Ovary (tissue), 9 donors: ENCODE results near the gene SRRT. TPM values are rescaled to one million over a fixed set of nuclear protein-coding genes. Genes with fewer than 3 reads are reported as not detected.
"Not testable (repeated sequence)": the region's sequence is repeated elsewhere in the genome, so short reads cannot be mapped to it uniquely, and the experiment has no call there.

Experiments used
- DNase-seq, 5 donors: peaks; one replicate each; pipeline ENCODE4 v3.0.0-alpha.2; 2019 to 2020
- H3K27ac ChIP-seq, 2 donors: fragments of 200-600 bp; one replicate each; pipeline versions ENCODE4 v1.5.1 to v1.8.0; 2019 to 2022
- H3K27me3 ChIP-seq: fragments of 200-600 bp; one replicate; pipeline ENCODE4 v1.8.0; 2022
- H3K36me3 ChIP-seq: fragments of 200-600 bp; sonication (generic); one replicate; pipeline ENCODE4 v1.5.1; 2019
- H3K4me1 ChIP-seq: one replicate; pipeline ENCODE4 v1.8.1; 2013; ENCODE audit warnings: mild to moderate bottlenecking, moderate library complexity; ENCODE audit not compliant: insufficient read depth
- H3K4me3 ChIP-seq: fragments of 200-600 bp; sonication (generic); one replicate; pipeline ENCODE4 v1.5.1; 2017
- H3K9me3 ChIP-seq, 2 donors: fragments of 200-600 bp in 1 of 2; sonication (generic) in 1 of 2; one replicate each; pipeline versions ENCODE4 v1.5.1 to v1.8.1; 2013 to 2019; ENCODE audit warnings: mild to moderate bottlenecking in 1 of 2, moderate library complexity in 1 of 2
- EP300 ChIP-seq: sonication (generic); formaldehyde crosslinking; IDR thresholded peaks from one replicate; pipeline ENCODE4 v1.6.1; 2017; ENCODE audit warnings: antibody characterized with exemption
- POLR2A ChIP-seq: fragments of 450-650 bp; IDR thresholded peaks from one replicate; pipeline ENCODE4 v1.6.1; 2017; ENCODE audit warnings: antibody characterized with exemption, mild to moderate bottlenecking, moderate library complexity
- WGBS, 3 donors: extraction: QIAGEN DNeasy Blood & Tissue Kit in 1 of 3; methylation state at CpG; one replicate each; pipeline versions ENCODE4 v1.1.5 to v1.1.7; 2013 to 2017; 5-methylcytosine and 5-hydroxymethylcytosine counted together
- intact Hi-C, 4 donors: fragments of 100-400 bp; cut with DNase I; formaldehyde crosslinking; loops; one replicate each; pipeline versions ENCODE4 v1.11.0 to v1.15.1; 2022 to 2023
- polyA plus RNA-seq, 2 donors: library from polyadenylated mRNA; stranded (reverse); fragments of 200-250 nt in 1 of 2; fragments of 350-450 nt in 1 of 2; fragmentation: Illumina TruSeq in 1 of 2; extraction: RNeasy Lipid Tissue Mini Kit (QIAGEN cat#74804) in 1 of 2; gene quantifications; one replicate each; pipeline ENCODE4 v1.2.3, GENCODE V29; 2013 to 2014
- total RNA-seq, 7 donors: library from RNA; depleted of rRNA in 2 of 7; stranded (reverse); fragments of >200 nt in 2 of 7; fragmentation: NEBNext Ultra II Directional in 3 of 7; extraction: Animal tissue kit (Norgen Biotek cat#: 25700) in 3 of 7; gene quantifications; one replicate each; pipeline versions ENCODE4 v1.1.0 to v1.2.4, GENCODE V29; 2016 to 2023
- TF ChIP-seq, protein P1 (sequence below), 3 donors: fragments of 450-650 bp in 2 of 3; fragments of 200-600 bp in 1 of 3; IDR thresholded peaks; one replicate each; pipeline versions ENCODE4 v1.5.1 to v1.8.0; 2016 to 2022; ENCODE audit warnings: antibody characterized with exemption in 3 of 3, mild to moderate bottlenecking in 1 of 3
- donor health status: DM: no; HTN: no; CAD: no; lungs with moderate emphysema.
- donor health status: DM: no; HTN: no; CAD: no.
- donor health status: Bipolar disorder and iron deficiency.
- donor health status: DM: yes; HTN: yes; CAD: no.
- donor health status: DM: no; HTN: no; CAD: no.
- donor health status: DM: yes; HTN: yes; CAD: no.

Gene SRRT
- total and polyA plus RNA-seq, 9 donors = 45.8 to 191 (median 135) TPM

DNA sequence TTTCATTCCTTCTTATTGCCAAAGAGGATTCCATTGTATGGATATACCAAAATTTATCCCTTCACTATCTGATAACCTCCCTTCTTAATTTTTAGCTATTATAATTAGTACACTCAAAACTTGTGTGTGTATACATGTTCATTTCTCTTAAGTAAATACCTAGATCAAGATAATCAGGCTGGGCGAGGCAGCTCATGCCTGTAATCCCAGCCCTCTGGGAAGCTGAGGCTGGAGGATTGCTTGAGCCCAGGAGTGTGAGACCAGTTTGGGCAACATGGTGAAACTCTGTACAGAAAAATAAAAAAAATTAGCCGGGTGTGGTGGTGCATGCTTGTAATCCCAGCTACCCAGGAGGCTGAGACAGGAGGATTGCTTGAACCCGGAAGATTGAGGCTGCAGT is 36.6 kb downstream of the SRRT start:
- Histone ChIP-seq H3K27ac (no peak overlapping the region), H3K36me3 (no peaks in the 10 kb centered on the region), H3K27me3 (no peaks in the 10 kb centered on the region), H3K4me3 (no peak overlapping the region), H3K9me3 (no peaks in the 10 kb centered on the region), H3K4me1 (no peaks in the 10 kb centered on the region)
- WGBS, 3 donors = 86 to 90% (median 86%) methylated on average over 3 of the region's 3 CpGs
- intact Hi-C loops = no loop called here
- no peak for TF ChIP-seq EP300
- TF ChIP-seq, protein P1, sequence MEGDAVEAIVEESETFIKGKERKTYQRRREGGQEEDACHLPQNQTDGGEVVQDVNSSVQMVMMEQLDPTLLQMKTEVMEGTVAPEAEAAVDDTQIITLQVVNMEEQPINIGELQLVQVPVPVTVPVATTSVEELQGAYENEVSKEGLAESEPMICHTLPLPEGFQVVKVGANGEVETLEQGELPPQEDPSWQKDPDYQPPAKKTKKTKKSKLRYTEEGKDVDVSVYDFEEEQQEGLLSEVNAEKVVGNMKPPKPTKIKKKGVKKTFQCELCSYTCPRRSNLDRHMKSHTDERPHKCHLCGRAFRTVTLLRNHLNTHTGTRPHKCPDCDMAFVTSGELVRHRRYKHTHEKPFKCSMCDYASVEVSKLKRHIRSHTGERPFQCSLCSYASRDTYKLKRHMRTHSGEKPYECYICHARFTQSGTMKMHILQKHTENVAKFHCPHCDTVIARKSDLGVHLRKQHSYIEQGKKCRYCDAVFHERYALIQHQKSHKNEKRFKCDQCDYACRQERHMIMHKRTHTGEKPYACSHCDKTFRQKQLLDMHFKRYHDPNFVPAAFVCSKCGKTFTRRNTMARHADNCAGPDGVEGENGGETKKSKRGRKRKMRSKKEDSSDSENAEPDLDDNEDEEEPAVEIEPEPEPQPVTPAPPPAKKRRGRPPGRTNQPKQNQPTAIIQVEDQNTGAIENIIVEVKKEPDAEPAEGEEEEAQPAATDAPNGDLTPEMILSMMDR (IDR thresholded peaks at IDR 0.05) = no peak
- TF ChIP-seq POLR2A = no peak
- no peak for DNase-seq

DNA sequence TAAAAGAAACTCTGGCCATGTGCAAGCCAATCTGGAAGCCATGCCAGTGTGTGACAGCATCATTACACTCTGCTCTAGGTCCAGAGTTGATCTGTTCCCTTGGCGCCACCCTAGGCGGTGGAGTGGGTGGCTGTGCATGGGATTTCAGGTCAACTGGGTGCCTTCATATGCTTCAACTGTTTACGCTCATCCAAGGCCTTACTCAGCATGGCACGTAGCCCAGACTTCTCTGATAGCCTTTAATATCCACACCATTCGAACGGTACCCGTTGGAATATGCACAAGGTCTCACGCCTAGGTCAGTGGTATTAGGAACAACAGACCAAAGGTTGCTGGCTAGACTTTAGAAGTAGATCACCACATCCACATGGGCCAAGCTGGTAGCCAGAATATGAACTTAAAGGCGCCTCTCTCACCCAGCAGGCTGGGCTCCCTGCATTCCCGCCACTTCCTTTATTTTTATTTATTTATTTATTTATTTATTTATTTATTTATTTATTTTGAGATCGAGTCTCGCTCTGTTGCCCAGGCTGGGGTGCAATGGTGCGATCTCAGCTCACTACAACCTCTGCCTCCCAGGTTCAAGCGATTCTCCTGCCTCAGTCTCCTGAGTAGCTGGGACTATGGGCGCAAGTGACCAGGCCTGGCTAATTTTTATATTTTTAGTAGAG is 39.4 kb downstream of the SRRT start:
- intact Hi-C loops = no loop called here
- H3K4me3 ChIP-seq = no peak overlapping the region
- no peaks in the 10 kb centered on the region for H3K27me3 ChIP-seq
- H3K27ac ChIP-seq = no peak overlapping the region
- no peaks in the 10 kb centered on the region for H3K4me1 ChIP-seq
- H3K36me3 ChIP-seq = no peaks in the 10 kb centered on the region
- WGBS, 3 donors = 70 to 78% (median 71%) methylated on average over 15 of the region's 15 CpGs
- DNase-seq = no peak
- H3K9me3 ChIP-seq = no peaks in the 10 kb centered on the region
- no peak for TF ChIP-seq EP300
- TF ChIP-seq POLR2A = no peak
- TF ChIP-seq, protein P1 (IDR thresholded peaks at IDR 0.05) = no peak

DNA sequence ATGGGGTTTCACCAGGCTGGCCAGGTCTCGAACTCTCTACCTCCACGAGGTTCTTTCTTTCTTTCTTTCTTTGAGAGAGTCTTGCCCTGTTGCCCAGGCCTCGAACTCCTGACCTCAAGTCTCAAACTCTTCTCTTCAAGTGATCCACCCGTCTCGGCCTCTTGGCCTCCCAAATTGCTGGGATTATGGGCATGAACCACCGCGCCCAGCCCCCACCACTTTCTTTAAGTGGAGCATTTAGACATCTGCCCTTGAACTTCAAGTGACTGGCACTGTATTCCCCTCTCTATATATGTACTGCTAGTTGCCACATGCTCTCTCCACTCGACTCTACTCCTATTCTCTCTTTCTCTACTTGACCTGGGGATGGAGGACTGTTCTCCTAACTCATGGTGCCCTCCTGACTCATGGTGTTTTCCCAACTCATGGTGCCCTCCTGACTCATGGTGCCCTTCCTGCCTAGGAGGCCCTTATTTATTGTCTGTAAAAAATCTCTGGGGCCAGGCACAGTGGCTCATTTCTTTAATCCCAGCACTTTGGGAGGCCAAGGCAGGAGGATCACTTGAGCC is 40.1 kb downstream of the SRRT start:
- Histone ChIP-seq H3K4me1 (no peaks in the 10 kb centered on the region), H3K36me3 (no peaks in the 10 kb centered on the region), H3K27ac (no peak overlapping the region), H3K27me3 (no peaks in the 10 kb centered on the region), H3K4me3 (no peak overlapping the region), H3K9me3 (no peaks in the 10 kb centered on the region)
- intact Hi-C loops = no loop called here
- 78 to 91% (median 84%) methylated on average over 8 of the region's 8 CpGs for WGBS, 3 donors
- no peak for TF ChIP-seq EP300
- TF ChIP-seq, protein P1 (IDR thresholded peaks at IDR 0.05) = no peak
- no peak for TF ChIP-seq POLR2A
- no peak for DNase-seq

DNA sequence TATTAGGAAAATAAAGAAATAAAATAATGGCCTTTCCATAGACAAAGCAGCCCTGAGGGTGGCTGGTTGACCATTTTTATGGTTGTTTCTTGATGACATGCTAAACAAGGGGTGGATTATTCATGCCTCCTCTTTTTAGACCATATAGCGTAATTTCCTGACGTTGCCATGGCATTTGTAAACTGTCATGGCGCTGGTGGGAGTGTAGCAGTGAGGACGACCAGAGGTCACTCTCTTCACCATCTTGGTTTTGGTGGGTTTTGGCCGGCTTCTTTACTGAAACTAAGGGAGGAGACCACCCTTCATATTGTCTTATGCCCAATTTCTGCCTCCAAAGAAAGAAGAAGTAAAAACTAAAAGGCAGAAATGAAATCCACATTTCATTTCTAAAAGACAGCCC is 44.4 kb downstream of the SRRT start:
- H3K9me3 ChIP-seq, H3K4me3 ChIP-seq, H3K4me1 ChIP-seq, H3K36me3 ChIP-seq, DNase-seq, H3K27me3 ChIP-seq, H3K27ac ChIP-seq, intact Hi-C loops: not testable (repeated sequence)
- 84 to 86% (median 84%) methylated on average over 5 of the region's 5 CpGs for WGBS, 3 donors

DNA sequence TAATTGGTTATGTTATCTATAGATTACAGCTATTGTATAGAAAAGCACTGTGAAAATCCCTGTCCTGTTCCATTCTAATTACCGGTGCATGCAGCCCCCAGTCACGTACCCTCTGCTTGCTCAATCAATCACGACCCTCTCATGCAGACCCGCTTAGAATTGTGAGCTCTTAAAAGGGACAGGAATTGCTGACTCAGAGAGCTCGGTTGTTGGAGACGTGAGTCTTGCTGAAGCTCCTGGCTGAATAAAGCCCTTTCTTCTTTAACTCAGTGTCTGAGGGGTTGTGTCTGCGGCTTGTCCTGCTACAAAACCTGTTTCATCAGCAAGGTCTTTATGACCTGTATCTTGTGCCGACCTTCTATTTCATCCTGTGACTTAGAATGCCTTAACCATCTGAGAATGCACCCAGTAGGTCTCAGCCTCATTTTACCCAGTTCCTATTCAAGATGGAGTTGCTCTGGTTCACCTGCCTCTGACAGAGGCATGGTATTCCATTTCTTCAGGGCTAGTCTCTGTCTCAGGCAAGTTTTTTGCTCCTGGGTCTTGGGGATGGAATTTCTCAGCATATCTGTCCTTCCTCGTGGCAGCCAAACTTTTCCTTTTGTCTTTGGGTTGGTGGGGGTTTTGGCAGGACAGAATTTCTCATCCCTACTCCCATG is 45.0 kb downstream of the SRRT start:
- not testable (repeated sequence) for H3K4me3 ChIP-seq, DNase-seq

More for the DNA sequence above, 45.0 kb downstream of the SRRT start:
- H3K27ac ChIP-seq, H3K9me3 ChIP-seq, intact Hi-C loops, H3K36me3 ChIP-seq, H3K4me1 ChIP-seq, H3K27me3 ChIP-seq: not testable (repeated sequence)
- 70 to 74% (median 71%) methylated on average over 9 of the region's 9 CpGs for WGBS, 3 donors
